Sigmoid colon (tissue), 7 donors: Measurements from ENCODE around the gene IARS1. TPM values are rescaled to one million over a fixed set of nuclear protein-coding genes. Genes with fewer than 3 reads are reported as not detected.
A peak's percentile ranks its signal among the peaks of the same experiment; 100 is the strongest.

Experiments used
- DNase-seq: peaks from one replicate; pipeline ENCODE4 v3.0.0-alpha.2; 2019
- H3K27ac ChIP-seq, 4 donors: fragments of 200-600 bp; sonication (generic); one replicate each; pipeline ENCODE4 v1.5.1; 2016 to 2019; ENCODE audit warnings: mild to moderate bottlenecking in 1 of 4
- H3K27me3 ChIP-seq, 3 donors: fragments of 200-600 bp; sonication (generic); one replicate each; pipeline ENCODE4 v1.5.1; 2019; ENCODE audit warnings: mild to moderate bottlenecking in 1 of 3
- H3K36me3 ChIP-seq, 4 donors: fragments of 200-600 bp; sonication (generic); one replicate each; pipeline ENCODE4 v1.5.1; 2016 to 2019
- H3K4me1 ChIP-seq, 4 donors: fragments of 200-600 bp; sonication (generic); one replicate each; pipeline ENCODE4 v1.5.1; 2017 to 2019
- H3K4me3 ChIP-seq, 4 donors: fragments of 200-600 bp; sonication (generic); one replicate each; pipeline ENCODE4 v1.5.1; 2017 to 2019; ENCODE audit warnings: mild to moderate bottlenecking in 2 of 4, moderate library complexity in 1 of 4
- H3K9me3 ChIP-seq, 4 donors: fragments of 200-600 bp in 3 of 4; sonication (generic) in 3 of 4; one replicate each; pipeline versions ENCODE4 v1.5.1 to v1.6.1; 2013 to 2019
- EP300 ChIP-seq, 4 donors: sonication (generic); formaldehyde crosslinking; IDR thresholded peaks; one replicate each; pipeline ENCODE4 v1.6.1; 2017; ENCODE audit warnings: antibody characterized with exemption in 4 of 4
- POLR2A ChIP-seq, 2 donors: fragments of 450-650 bp; IDR thresholded peaks; one replicate each; pipeline ENCODE4 v1.6.1; 2016; ENCODE audit warnings: antibody characterized with exemption in 2 of 2, mild to moderate bottlenecking in 2 of 2, moderate library complexity in 2 of 2
- POLR2AphosphoS5 ChIP-seq, 4 donors: sonication (generic); formaldehyde crosslinking; IDR thresholded peaks; one replicate each; pipeline ENCODE4 v1.6.1; 2017; ENCODE audit warnings: antibody characterized with exemption in 4 of 4
- WGBS, 2 donors: extraction: QIAGEN DNeasy Blood & Tissue Kit; methylation state at CpG; one replicate each; pipeline ENCODE4 v1.1.7; 2013; 5-methylcytosine and 5-hydroxymethylcytosine counted together
- intact Hi-C: fragments of 100-400 bp; cut with DNase I; formaldehyde crosslinking; loops from one replicate; pipeline ENCODE4 v1.15.1; 2023
- polyA plus RNA-seq, 3 donors: library from polyadenylated mRNA; stranded (reverse); fragments of 200-250 nt; gene quantifications; one replicate each; pipeline ENCODE4 v1.2.3, GENCODE V29; 2013
- total RNA-seq, 4 donors: library from RNA; depleted of rRNA; stranded (reverse); fragments of >200 nt; gene quantifications; one replicate each; pipeline ENCODE4 v1.1.0, GENCODE V29; 2016
- TF ChIP-seq, protein P1 (sequence below), 4 experiments: fragments of 450-650 bp in 3 of 4; fragments of 200-600 bp in 1 of 4; IDR thresholded peaks; one replicate each; pipeline ENCODE4 v1.5.1; 2016 to 2019; ENCODE audit warnings: antibody characterized with exemption in 4 of 4, mild to moderate bottlenecking in 3 of 4, moderate library complexity in 2 of 4
- donor health status: healthy with polysubstance abuse.
- donor health status: Bipolar disorder and iron deficiency.
- donor health status: healthy.

The IARS1 gene
- total and polyA plus RNA-seq, 7 donors, result 9.0 to 62.4 (median 61.4) TPM

DNA sequence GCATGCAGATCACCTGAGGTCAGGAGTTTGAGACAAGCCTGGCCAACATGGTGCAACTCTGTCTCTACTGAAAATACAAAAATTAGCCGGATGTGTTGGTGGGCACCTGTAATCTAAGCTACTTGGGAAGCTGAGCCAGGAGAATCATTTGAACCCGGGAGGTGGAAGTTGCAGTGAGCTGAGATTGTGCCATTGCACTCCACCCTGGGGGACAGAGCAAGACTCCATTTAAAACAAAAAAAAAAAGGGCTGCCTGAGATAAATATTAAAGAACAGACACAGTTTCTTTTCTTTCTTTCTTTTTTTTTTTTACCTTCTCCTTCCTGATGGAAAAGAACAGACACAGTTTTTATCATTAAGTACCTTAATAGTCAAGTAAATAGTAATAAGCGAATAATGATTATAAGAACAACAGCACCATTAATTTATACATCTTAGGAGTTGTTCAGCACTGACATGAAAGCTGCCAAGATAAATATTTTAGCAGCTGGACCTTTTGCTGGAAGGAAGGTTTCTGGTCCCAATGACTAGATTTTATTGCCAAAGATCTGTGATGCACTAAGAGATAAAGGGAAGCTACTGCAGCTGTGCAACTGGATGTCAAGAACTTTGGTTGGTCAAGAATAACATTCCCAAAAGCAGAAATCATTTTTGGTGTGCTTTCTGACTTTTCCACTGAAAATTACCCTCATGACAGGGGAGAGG, 39.2 kb upstream of the IARS1 start:
- H3K4me1 ChIP-seq, result no peaks in the 10 kb centered on the region
- intact Hi-C loops, result no loop called here
- no peak overlapping the region for H3K27ac ChIP-seq
- WGBS, 2 donors, result 89 to 91% methylated on average over 3 of the region's 3 CpGs
- H3K36me3 ChIP-seq, result peaks cover 0 to 5% (median 0%) of the 10 kb centered on the region in 4 donors
- TF ChIP-seq POLR2A (IDR thresholded peaks at IDR 0.05) (no peak), EP300 (IDR thresholded peaks at IDR 0.05) (no peak), POLR2AphosphoS5 (IDR thresholded peaks at IDR 0.05) (no peak)
- TF ChIP-seq, protein P1, sequence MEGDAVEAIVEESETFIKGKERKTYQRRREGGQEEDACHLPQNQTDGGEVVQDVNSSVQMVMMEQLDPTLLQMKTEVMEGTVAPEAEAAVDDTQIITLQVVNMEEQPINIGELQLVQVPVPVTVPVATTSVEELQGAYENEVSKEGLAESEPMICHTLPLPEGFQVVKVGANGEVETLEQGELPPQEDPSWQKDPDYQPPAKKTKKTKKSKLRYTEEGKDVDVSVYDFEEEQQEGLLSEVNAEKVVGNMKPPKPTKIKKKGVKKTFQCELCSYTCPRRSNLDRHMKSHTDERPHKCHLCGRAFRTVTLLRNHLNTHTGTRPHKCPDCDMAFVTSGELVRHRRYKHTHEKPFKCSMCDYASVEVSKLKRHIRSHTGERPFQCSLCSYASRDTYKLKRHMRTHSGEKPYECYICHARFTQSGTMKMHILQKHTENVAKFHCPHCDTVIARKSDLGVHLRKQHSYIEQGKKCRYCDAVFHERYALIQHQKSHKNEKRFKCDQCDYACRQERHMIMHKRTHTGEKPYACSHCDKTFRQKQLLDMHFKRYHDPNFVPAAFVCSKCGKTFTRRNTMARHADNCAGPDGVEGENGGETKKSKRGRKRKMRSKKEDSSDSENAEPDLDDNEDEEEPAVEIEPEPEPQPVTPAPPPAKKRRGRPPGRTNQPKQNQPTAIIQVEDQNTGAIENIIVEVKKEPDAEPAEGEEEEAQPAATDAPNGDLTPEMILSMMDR (IDR thresholded peaks at IDR 0.05), result no peak
- no peaks in the 10 kb centered on the region for H3K27me3 ChIP-seq
- H3K4me3 ChIP-seq, result no peak overlapping the region
- H3K9me3 ChIP-seq, result no peaks in the 10 kb centered on the region
- DNase-seq, result no peak

DNA sequence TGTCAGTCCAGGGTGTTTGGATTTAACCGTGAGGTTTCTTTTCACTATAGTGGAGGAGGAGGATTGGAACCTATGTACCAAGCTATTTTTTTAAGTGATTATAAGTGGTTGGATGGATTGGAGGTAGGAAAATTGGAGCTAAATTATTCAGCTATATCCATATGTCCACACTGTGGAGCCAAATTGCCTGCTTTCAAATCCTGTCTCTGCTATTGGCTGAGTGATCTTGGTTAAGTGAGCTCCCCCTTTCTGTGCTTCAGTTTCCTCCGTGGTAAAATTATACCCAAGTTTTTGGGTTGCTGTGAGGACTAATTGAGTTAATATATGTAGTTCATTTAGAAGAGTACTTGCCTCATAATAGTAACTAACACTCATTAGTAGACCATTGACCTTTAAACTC, 34.7 kb upstream of the IARS1 start:
- Histone ChIP-seq H3K27me3 (no peaks in the 10 kb centered on the region), H3K36me3 (no peaks in the 10 kb centered on the region), H3K27ac (no peak overlapping the region), H3K4me3 (no peak overlapping the region), H3K4me1 (peaks cover 0 to 21% (median 16%) of the 10 kb centered on the region in 4 donors), H3K9me3 (no peaks in the 10 kb centered on the region)
- TF ChIP-seq, protein P1 (IDR thresholded peaks at IDR 0.05), result no peak
- TF ChIP-seq EP300 (IDR thresholded peaks at IDR 0.05) (no peak), POLR2AphosphoS5 (IDR thresholded peaks at IDR 0.05) (no peak), POLR2A (IDR thresholded peaks at IDR 0.05) (no peak)
- DNase-seq, result no peak
- intact Hi-C loops, result loop anchor here (10.0 kb wide), 1 partner anchor 437 kb away; the partner anchor contains the start of gene BICD2
- WGBS, 2 donors, result 42 to 44% methylated on average over 2 of the region's 2 CpGs

DNA sequence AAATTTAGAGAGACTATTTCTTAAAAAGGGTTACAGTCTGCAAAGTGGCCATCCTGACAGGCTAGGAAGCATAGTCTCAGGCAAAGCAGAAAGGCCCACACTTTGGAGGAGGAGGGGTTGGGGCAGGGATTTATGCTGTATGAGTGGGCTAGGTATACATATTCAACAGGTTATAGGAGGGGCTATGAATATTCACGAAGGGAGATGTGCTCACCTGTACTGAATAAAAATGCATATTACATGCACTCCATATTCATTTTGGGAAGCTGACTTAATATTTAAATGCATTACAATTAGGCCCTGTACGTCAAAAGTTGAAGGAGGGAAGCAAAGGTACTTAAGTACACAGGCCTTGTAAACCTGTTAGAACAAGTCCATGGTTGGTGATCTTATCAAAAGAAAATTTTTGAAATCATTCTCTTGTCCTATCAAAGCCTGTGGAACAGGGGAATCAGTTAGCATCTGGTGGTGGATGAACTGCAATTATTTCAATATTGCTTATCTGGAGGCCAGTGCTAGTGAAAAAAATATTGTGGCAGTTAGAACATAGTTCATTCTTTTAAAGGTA, 33.9 kb upstream of the IARS1 start:
- Histone ChIP-seq H3K27ac (no peak overlapping the region), H3K36me3 (peaks cover 0 to 9% (median 6%) of the 10 kb centered on the region in 4 donors), H3K27me3 (no peaks in the 10 kb centered on the region), H3K4me1 (peaks cover 0 to 21% (median 16%) of the 10 kb centered on the region in 4 donors), H3K9me3 (no peaks in the 10 kb centered on the region), H3K4me3 (no peak overlapping the region)
- TF ChIP-seq POLR2A (IDR thresholded peaks at IDR 0.05), result no peak
- TF ChIP-seq, protein P1 (IDR thresholded peaks at IDR 0.05), result no peak
- no peak for TF ChIP-seq EP300 (IDR thresholded peaks at IDR 0.05)
- no peak for TF ChIP-seq POLR2AphosphoS5 (IDR thresholded peaks at IDR 0.05)
- WGBS, 2 donors, result 81 to 83% methylated on average over 2 of the region's 2 CpGs
- intact Hi-C loops, result loop anchor here (10.0 kb wide), 1 partner anchor 437 kb away; the partner anchor contains the start of gene BICD2
- DNase-seq, result no peak

DNA sequence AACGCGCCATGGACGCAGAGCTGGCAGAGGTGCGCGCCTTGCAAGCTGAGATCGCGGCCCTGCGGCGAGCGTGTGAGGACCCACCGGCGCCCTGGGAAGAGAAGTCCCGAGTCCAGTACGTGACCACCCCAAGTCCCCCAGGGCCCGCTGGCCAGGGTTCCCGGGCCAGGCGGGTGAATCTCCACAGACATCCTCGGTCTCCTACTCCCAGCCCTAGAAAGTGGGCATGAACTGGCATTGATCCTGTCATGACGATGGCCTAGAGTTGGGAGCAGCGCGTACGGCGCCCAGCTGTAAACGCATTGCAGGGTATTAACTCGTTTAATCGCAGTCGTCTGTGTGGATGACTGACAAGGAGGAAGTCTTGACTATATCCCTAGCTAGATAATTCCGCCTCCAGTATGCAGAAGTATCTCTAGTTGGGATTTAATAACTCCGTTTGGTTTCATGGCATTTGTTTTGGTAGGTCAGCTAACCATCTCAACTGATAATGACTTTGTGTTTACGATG, 32.5 kb upstream of the IARS1 start:
- TF ChIP-seq, protein P1 (IDR thresholded peaks at IDR 0.05), result no peak
- TF ChIP-seq POLR2A (IDR thresholded peaks at IDR 0.05) (no peak), EP300 (IDR thresholded peaks at IDR 0.05) (no peak), POLR2AphosphoS5 (IDR thresholded peaks at IDR 0.05) (no peak)
- no peak for DNase-seq
- H3K27ac ChIP-seq, result peak overlapping the region; percentile 90 to 96 (median 92)

More for the DNA sequence above, 32.5 kb upstream of the IARS1 start:
- Histone ChIP-seq H3K36me3 (peaks cover 0 to 22% (median 8%) of the 10 kb centered on the region in 4 donors), H3K27me3 (no peaks in the 10 kb centered on the region), H3K4me3 (peak overlapping the region; percentile 66 to 84 (median 71)), H3K9me3 (no peaks in the 10 kb centered on the region), H3K4me1 (peaks cover 0 to 21% (median 16%) of the 10 kb centered on the region in 4 donors)
- intact Hi-C loops, result loop anchor here (1.0 to 10.0 kb wide), 2 partner anchors 308 to 439 kb away; partner anchors contain the start of gene BICD2
- WGBS, 2 donors, result 1 to 2% methylated on average over 30 of the region's 30 CpGs
